NT2/D1 (cell line): ENCODE results near the gene ESRRG.

Experiments used
- DNase-seq: peaks from one replicate; pipeline ENCODE4 v3.0.0-alpha.2; 2011; ENCODE audit warnings: low read depth, low spot score
- H3K27me3 ChIP-seq: 2 replicates; pipeline ENCODE4 v1.6.0; 2011; ENCODE audit warnings: mild to moderate bottlenecking; ENCODE audit not compliant: insufficient read length, insufficient read depth
- H3K36me3 ChIP-seq: 2 replicates; pipeline ENCODE4 v1.6.1; 2011; ENCODE audit warnings: mild to moderate bottlenecking, low read length, mixed read lengths; ENCODE audit not compliant: insufficient read depth, insufficient read length
- H3K4me1 ChIP-seq: 2 replicates; pipeline ENCODE4 v1.5.1; 2011; ENCODE audit not compliant: insufficient read depth, insufficient read length
- H3K4me3 ChIP-seq: 2 replicates; pipeline ENCODE4 v1.5.1; 2011; ENCODE audit warnings: low read depth; ENCODE audit not compliant: insufficient read length
- H3K9ac ChIP-seq: 2 replicates; pipeline ENCODE4 v1.6.0; 2011; ENCODE audit warnings: low read depth; ENCODE audit not compliant: insufficient read length
- H3K9me3 ChIP-seq: 2 replicates; pipeline ENCODE4 v1.5.1; 2011; ENCODE audit warnings: mild to moderate bottlenecking, low read length; ENCODE audit not compliant: insufficient read depth
- SUZ12 ChIP-seq: IDR thresholded peaks from 2 replicates; pipeline ENCODE4 v1.6.1; 2011; ENCODE audit not compliant: insufficient read length, insufficient read depth; ENCODE audit errors: extremely low read depth
- YY1 ChIP-seq: IDR thresholded peaks from 2 replicates; pipeline ENCODE4 v1.6.1; 2011; ENCODE audit not compliant: insufficient read length, insufficient read depth
- ZNF274 ChIP-seq: IDR thresholded peaks from 2 replicates; pipeline ENCODE4 v1.6.1; 2011; ENCODE audit warnings: mild to moderate bottlenecking, low read depth, low read length

Gene ESRRG

GRCh38 chr1:216723274-216723780 lies at the start of gene ESRRG:
Gene ESRRG (minus strand): TSS chr1:216723429. CDS start chr1:216723299, 130 bp downstream.
- no peak for TF ChIP-seq YY1
- no peak for TF ChIP-seq ZNF274
- TF ChIP-seq SUZ12 = no peak
- Histone ChIP-seq H3K36me3 (no peaks in the 10 kb centered on the region), H3K9me3 (no peaks in the 10 kb centered on the region), H3K9ac (peak within 1 kb of the TSS; percentile 71), H3K4me1 (no peaks in the 10 kb centered on the region), H3K4me3 (peak within 1 kb of the TSS; percentile 69), H3K27me3 (no peaks in the 10 kb centered on the region)
- peak; percentile 83 for DNase-seq

GRCh38 chr1:216771922-216772321 lies 48.7 kb upstream of the ESRRG start:
- H3K9ac ChIP-seq = no peak overlapping the region
- H3K36me3 ChIP-seq = no peaks in the 10 kb centered on the region
- no peak overlapping the region for H3K4me3 ChIP-seq
- TF ChIP-seq ZNF274 = no peak
- no peak for TF ChIP-seq SUZ12
- TF ChIP-seq YY1 = no peak
- no peaks in the 10 kb centered on the region for H3K9me3 ChIP-seq
- H3K4me1 ChIP-seq = no peaks in the 10 kb centered on the region
- DNase-seq = peak; percentile 38
- no peaks in the 10 kb centered on the region for H3K27me3 ChIP-seq

GRCh38 chr1:216766633-216767327 lies 43.6 kb upstream of the ESRRG start:
- no peak for DNase-seq

DNA sequence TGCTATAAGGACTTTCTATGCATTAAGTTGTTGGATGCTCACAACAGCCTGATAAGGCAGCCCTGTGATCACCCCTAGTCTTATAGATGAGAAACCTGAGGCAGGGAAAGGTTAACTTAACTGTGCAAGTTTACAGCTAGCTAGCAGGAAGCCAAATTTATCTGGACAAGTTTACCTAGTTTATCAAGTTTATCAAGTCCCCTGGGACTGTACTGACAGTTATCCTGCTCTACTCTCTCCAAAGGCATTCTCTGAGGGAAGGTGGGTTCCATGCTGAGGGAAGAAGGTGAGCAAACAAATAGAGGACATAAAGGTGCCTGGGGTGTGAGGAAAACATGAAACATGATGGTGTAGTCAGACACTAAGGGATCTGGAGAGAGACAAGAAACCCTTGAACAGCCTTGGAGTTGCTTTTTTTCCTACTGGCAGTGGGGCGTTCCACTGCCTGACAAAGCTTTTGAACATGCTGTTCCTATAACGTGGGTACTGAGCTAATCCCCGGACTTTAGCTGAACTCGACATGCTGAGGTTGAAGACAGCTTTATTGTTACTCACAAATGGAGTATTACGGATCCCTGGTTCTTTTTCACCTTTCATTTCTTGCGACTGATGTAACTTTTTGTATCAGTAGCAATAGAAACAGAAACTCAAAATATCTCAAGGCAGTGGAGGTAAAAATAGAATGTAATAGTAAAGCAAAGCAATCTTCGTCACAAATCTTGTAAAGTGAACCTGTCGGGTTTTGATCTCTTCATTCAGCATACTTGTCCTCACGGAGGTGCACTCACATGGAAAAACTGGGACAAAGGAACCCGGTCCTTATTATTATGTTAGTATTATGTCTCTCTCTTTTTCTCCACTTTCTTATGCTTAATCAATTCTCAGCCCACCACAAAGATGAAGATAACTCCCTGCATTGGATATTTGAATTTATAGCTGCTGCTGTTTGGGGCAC lies 42.4 kb upstream of the ESRRG start:
- Histone ChIP-seq H3K9ac (no peak overlapping the region), H3K4me3 (no peak overlapping the region), H3K36me3 (no peaks in the 10 kb centered on the region), H3K27me3 (no peaks in the 10 kb centered on the region), H3K4me1 (no peaks in the 10 kb centered on the region), H3K9me3 (no peaks in the 10 kb centered on the region)
- no peak for TF ChIP-seq SUZ12
- no peak for TF ChIP-seq YY1
- no peak for TF ChIP-seq ZNF274
- no peak for DNase-seq

More at GRCh38 chr1:216766633-216767327, 43.6 kb upstream of the ESRRG start:
- no peak for TF ChIP-seq YY1
- TF ChIP-seq ZNF274 = no peak
- TF ChIP-seq SUZ12 = no peak
- H3K36me3 ChIP-seq = no peaks in the 10 kb centered on the region
- no peak overlapping the region for H3K9ac ChIP-seq
- no peak overlapping the region for H3K4me3 ChIP-seq
- H3K27me3 ChIP-seq = no peaks in the 10 kb centered on the region
- H3K9me3 ChIP-seq = no peaks in the 10 kb centered on the region
- no peaks in the 10 kb centered on the region for H3K4me1 ChIP-seq

DNA sequence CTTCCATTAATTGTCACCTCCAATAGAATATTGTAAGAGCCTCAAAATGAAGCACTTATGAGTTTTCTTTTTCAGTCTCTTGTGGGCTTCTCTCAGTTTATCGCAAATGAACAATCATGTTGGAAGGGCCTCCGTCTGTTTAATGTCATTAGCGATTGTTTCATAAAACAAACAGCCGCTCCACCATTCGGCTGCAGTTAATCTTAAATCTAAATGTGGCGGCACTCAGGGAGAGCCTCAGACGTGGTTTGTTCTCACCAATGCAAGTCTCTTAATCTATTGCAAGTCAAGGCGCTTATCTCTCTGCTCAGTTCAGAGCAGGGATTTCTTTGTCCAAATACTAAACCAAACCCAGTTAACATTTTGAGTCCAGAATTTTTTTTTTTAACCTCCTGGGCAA lies 34.9 kb upstream of the ESRRG start:
- H3K9ac ChIP-seq = no peak overlapping the region
- no peaks in the 10 kb centered on the region for H3K4me1 ChIP-seq
- no peak overlapping the region for H3K4me3 ChIP-seq
- no peaks in the 10 kb centered on the region for H3K36me3 ChIP-seq
- no peak for DNase-seq
- no peaks in the 10 kb centered on the region for H3K27me3 ChIP-seq
- no peaks in the 10 kb centered on the region for H3K9me3 ChIP-seq
- no peak for TF ChIP-seq YY1
- TF ChIP-seq SUZ12 = no peak
- no peak for TF ChIP-seq ZNF274

GRCh38 chr1:216757110-216757509 lies 33.9 kb upstream of the ESRRG start:
- Histone ChIP-seq H3K4me1 (no peaks in the 10 kb centered on the region), H3K9me3 (no peaks in the 10 kb centered on the region), H3K36me3 (no peaks in the 10 kb centered on the region), H3K4me3 (no peak overlapping the region), H3K9ac (no peak overlapping the region), H3K27me3 (no peaks in the 10 kb centered on the region)
- TF ChIP-seq SUZ12 = no peak
- no peak for TF ChIP-seq ZNF274
- TF ChIP-seq YY1 = no peak
- DNase-seq = no peak

DNA sequence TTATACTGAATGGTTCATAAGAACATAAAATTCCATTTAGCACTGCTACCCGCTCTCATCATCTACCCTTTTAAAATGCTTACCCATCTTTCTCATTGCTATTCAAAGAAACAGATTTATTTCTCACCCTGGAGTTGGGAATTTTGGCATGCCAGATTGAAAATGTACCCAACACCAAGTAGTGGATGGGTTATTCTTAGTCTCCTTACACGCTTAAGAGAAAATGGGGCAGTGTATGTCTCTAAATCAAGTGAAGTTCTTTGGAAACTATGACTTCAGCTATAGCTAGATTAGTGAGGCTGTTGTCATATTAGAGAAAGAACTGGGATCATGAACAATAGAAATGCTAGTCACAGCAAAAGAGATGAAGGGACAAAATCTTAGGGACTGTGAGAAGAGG lies 27.7 kb upstream of the ESRRG start:
- DNase-seq = no peak
- Histone ChIP-seq H3K36me3 (no peaks in the 10 kb centered on the region), H3K4me1 (no peaks in the 10 kb centered on the region), H3K9ac (no peak overlapping the region), H3K4me3 (no peak overlapping the region), H3K27me3 (no peaks in the 10 kb centered on the region), H3K9me3 (no peaks in the 10 kb centered on the region)
- TF ChIP-seq ZNF274 (no peak), SUZ12 (no peak), YY1 (no peak)
